ENCODE data around the gene TMEM63B. TPM values are rescaled to one million over a fixed set of nuclear protein-coding genes. Genes with fewer than 3 reads are reported as not detected.

TMEM63B gene
- polyA plus RNA-seq, 3 donors: 1.3 to 25.7 (median 1.9) TPM

DNA sequence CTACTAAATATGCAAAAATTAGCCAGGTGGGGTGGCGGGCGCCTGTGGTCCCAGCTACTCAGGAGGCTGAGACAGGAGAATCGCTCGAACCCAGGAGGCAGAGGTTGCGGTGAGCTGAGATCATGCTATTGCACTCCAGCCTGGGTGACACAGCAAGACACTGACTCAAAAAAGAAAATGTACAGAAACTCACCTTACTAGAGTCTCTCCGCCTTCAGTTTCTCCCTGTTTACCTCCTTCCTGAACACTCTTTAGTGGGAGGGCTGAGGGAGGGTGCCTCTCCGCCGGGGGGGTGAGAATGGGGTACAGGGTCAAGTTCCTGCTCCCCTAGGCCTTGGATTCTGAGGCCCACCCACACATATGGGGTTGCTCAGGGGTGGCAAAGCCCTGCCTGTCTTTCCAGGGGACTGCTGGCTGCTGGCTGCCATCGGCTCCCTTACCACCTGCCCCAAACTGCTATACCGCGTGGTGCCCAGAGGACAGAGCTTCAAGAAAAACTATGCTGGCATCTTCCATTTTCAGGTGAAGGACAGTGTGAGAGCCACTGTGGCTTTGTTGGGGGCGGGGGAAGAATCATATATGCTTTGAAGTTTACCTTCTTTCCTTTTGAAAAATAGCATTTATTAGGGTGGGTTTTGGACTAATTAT, 44.7 kb downstream of the TMEM63B start:
- no peak for DNase-seq
- H2AFZ ChIP-seq (ENCODE audit: insufficient read depth, low read depth, low read length, poor library complexity, severe bottlenecking): no peak overlapping the region
- H3K4me2 ChIP-seq (replicated peaks; ENCODE audit: extremely low read depth, low read length, poor library complexity, severe bottlenecking): no peak overlapping the region
- peaks cover 0 to 2% (median 0%) of the 10 kb centered on the region in 7 donors for H3K9me3 Mint-ChIP-seq
- H3K9me3 ChIP-seq (replicated peaks in 1 of 2; ENCODE audit: control insufficient read depth in 1 of 2, insufficient read depth in 1 of 2, low read length in 2 of 2): no peaks in the 10 kb centered on the region
- intact Hi-C loops (cut with micrococcal nuclease): loop anchor here (1.0 to 5.0 kb wide), 5 partner anchors 65 to 167 kb away; partner anchors contain the start of gene SLC35B2 (in 1 of the 2)
- TF ChIP-seq, protein P1, sequence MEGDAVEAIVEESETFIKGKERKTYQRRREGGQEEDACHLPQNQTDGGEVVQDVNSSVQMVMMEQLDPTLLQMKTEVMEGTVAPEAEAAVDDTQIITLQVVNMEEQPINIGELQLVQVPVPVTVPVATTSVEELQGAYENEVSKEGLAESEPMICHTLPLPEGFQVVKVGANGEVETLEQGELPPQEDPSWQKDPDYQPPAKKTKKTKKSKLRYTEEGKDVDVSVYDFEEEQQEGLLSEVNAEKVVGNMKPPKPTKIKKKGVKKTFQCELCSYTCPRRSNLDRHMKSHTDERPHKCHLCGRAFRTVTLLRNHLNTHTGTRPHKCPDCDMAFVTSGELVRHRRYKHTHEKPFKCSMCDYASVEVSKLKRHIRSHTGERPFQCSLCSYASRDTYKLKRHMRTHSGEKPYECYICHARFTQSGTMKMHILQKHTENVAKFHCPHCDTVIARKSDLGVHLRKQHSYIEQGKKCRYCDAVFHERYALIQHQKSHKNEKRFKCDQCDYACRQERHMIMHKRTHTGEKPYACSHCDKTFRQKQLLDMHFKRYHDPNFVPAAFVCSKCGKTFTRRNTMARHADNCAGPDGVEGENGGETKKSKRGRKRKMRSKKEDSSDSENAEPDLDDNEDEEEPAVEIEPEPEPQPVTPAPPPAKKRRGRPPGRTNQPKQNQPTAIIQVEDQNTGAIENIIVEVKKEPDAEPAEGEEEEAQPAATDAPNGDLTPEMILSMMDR (IDR thresholded peaks at IDR 0.05): no peak
- no peaks in the 10 kb centered on the region for H3K36me3 Mint-ChIP-seq
- H3K4me3 ChIP-seq (replicated peaks in 1 of 3; ENCODE audit: low read depth in 2 of 3, low read length in 3 of 3): no peak overlapping the region
- 70% methylated on average over 8 of the region's 12 CpGs for WGBS (ENCODE audit: insufficient coverage)
- H3K4me1 Mint-ChIP-seq: peaks cover 15% of the 10 kb centered on the region
- H3K4me3 Mint-ChIP-seq: no peak overlapping the region
- H3K27ac Mint-ChIP-seq: no peak overlapping the region
- H3K4me1 ChIP-seq (ENCODE audit: control insufficient read depth in 1 of 2, insufficient read depth in 2 of 2, low read length in 2 of 2): peaks cover 8 to 9% of the 10 kb centered on the region in 2 donors
- no peak overlapping the region for H3K27ac ChIP-seq (ENCODE audit: low read depth in 1 of 2, low read length in 2 of 2)
- no peaks in the 10 kb centered on the region for H3K27me3 ChIP-seq (ENCODE audit: control insufficient read depth in 2 of 2, insufficient read depth in 2 of 2, low read length in 2 of 2)
- H3K9ac ChIP-seq (ENCODE audit: insufficient read depth, low read length, poor library complexity, severe bottlenecking): no peak overlapping the region
- peaks cover 9 to 12% (median 9%) of the 10 kb centered on the region in 3 donors for H3K27me3 Mint-ChIP-seq (ENCODE audit: low read depth in 3 of 3)
- no peaks in the 10 kb centered on the region for H3K79me2 ChIP-seq (ENCODE audit: insufficient read depth, low read length)
- no peaks in the 10 kb centered on the region for H4K20me1 ChIP-seq (ENCODE audit: insufficient read depth, low read length)
- no peaks in the 10 kb centered on the region for H3K36me3 ChIP-seq (replicated peaks in 1 of 2; ENCODE audit: control insufficient read depth in 1 of 2, insufficient read depth in 2 of 2, low read length in 2 of 2)

DNA sequence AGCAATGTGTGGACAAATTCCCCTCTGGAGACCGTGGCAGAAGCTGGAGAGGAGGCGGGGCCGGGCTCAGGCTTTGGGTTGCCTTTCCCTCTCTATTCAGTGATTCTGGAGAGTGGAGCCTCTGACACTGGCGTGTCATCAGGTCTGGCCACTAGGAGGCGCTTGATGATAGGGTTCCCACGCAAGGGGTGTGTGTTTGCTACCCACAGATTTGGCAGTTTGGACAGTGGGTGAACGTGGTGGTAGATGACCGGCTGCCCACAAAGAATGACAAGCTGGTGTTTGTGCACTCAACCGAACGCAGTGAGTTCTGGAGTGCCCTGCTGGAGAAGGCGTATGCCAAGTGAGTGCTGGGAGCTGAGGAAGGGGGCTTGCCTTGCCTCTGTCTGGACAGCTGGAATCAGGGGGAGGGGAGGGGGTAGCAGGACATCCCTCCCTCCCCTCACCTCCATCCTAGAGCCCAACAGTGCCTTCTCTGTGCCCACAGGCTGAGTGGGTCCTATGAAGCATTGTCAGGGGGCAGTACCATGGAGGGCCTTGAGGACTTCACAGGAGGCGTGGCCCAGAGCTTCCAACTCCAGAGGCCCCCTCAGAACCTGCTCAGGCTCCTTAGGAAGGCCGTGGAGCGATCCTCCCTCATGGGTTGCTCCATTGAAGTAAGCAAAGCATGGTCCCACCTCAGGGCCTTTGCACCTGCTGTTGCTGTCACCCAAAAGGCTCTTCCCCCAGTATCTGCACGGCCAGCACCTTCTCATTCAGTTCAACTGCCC, 45.6 kb downstream of the TMEM63B start:
- H3K36me3 ChIP-seq (replicated peaks in 1 of 2; ENCODE audit: control insufficient read depth in 1 of 2, insufficient read depth in 2 of 2, low read length in 2 of 2): no peaks in the 10 kb centered on the region
- peaks cover 11 to 13% of the 10 kb centered on the region in 2 donors for H3K4me1 ChIP-seq (ENCODE audit: control insufficient read depth in 1 of 2, insufficient read depth in 2 of 2, low read length in 2 of 2)
- H4K20me1 ChIP-seq (ENCODE audit: insufficient read depth, low read length): no peaks in the 10 kb centered on the region
- Mint-ChIP-seq H3K27ac (peak overlapping the region in 1 of 7 donors; percentile 64), H3K4me1 (peaks cover 19% of the 10 kb centered on the region), H3K4me3 (no peak overlapping the region), H3K27me3 (ENCODE audit: low read depth in 3 of 3) (peaks cover 9 to 15% (median 11%) of the 10 kb centered on the region in 3 donors), H3K36me3 (no peaks in the 10 kb centered on the region), H3K9me3 (peaks cover 0 to 2% (median 0%) of the 10 kb centered on the region in 7 donors)
- H3K27ac ChIP-seq (ENCODE audit: low read depth in 1 of 2, low read length in 2 of 2): no peak overlapping the region
- peak overlapping the region; percentile 3 for H2AFZ ChIP-seq (ENCODE audit: insufficient read depth, low read depth, low read length, poor library complexity, severe bottlenecking)
- WGBS (ENCODE audit: insufficient coverage): 31% methylated on average over 12 of the region's 15 CpGs
- no peaks in the 10 kb centered on the region for H3K27me3 ChIP-seq (ENCODE audit: control insufficient read depth in 2 of 2, insufficient read depth in 2 of 2, low read length in 2 of 2)
- TF ChIP-seq, protein P1 (IDR thresholded peaks at IDR 0.05): peak; percentile 84
- no peak overlapping the region for H3K9ac ChIP-seq (ENCODE audit: insufficient read depth, low read length, poor library complexity, severe bottlenecking)
- no peak overlapping the region for H3K4me3 ChIP-seq (replicated peaks in 1 of 3; ENCODE audit: low read depth in 2 of 3, low read length in 3 of 3)
- no peaks in the 10 kb centered on the region for H3K9me3 ChIP-seq (replicated peaks in 1 of 2; ENCODE audit: control insufficient read depth in 1 of 2, insufficient read depth in 1 of 2, low read length in 2 of 2)
- H3K79me2 ChIP-seq (ENCODE audit: insufficient read depth, low read length): no peaks in the 10 kb centered on the region
- intact Hi-C loops (cut with micrococcal nuclease): loop anchor here (1.0 to 5.0 kb wide), 5 partner anchors 64 to 166 kb away; partner anchors contain the start of gene SLC35B2 (in 1 of the 2)
- H3K4me2 ChIP-seq (replicated peaks; ENCODE audit: extremely low read depth, low read length, poor library complexity, severe bottlenecking): no peak overlapping the region
- peak; percentile 77 to 82 (median 80) for DNase-seq
